Neuronal stem cell (in vitro differentiated cells): ENCODE data around the gene DIDO1.

Source experiments
- DNase-seq: peaks from one replicate; pipeline ENCODE4 v3.0.0-alpha.2; 2013; ENCODE audit warnings: low spot score
- H2AFZ ChIP-seq: one replicate; pipeline ENCODE4 v1.6.1; 2013; ENCODE audit warnings: mild to moderate bottlenecking, low read length, inconsistent platforms
- H2AK5ac ChIP-seq: 2 replicates; pipeline ENCODE4 v1.6.1; 2013; ENCODE audit warnings: low read depth, mild to moderate bottlenecking, inconsistent platforms, low read length, moderate library complexity, mixed read lengths
- H2BK120ac ChIP-seq: 2 replicates; pipeline ENCODE4 v1.6.1; 2013; ENCODE audit warnings: low read depth, mild to moderate bottlenecking, inconsistent platforms, low read length, moderate library complexity, mixed read lengths
- H2BK12ac ChIP-seq: one replicate; pipeline ENCODE4 v1.6.1; 2013; ENCODE audit warnings: low read length, inconsistent platforms
- H2BK15ac ChIP-seq: 2 replicates; pipeline ENCODE4 v1.6.1; 2013; ENCODE audit warnings: mild to moderate bottlenecking, low read length, inconsistent platforms, mixed read lengths
- H2BK5ac ChIP-seq: one replicate; pipeline ENCODE4 v1.6.1; 2013; ENCODE audit warnings: inconsistent platforms, mild to moderate bottlenecking, low read length, moderate library complexity
- H3K14ac ChIP-seq: one replicate; pipeline ENCODE4 v1.6.1; 2013; ENCODE audit warnings: low read length, inconsistent platforms
- H3K18ac ChIP-seq: 2 replicates; pipeline ENCODE4 v1.6.1; 2013; ENCODE audit warnings: low read length, inconsistent platforms
- H3K23ac ChIP-seq: 2 replicates; pipeline ENCODE4 v1.6.1; 2013; ENCODE audit warnings: low read depth, mild to moderate bottlenecking, mixed read lengths, low read length, inconsistent platforms; ENCODE audit not compliant: poor library complexity
- H3K27ac ChIP-seq: replicated peaks from 3 replicates; pipeline ENCODE4 v1.5.1; 2013; ENCODE audit warnings: low read length, inconsistent platforms
- H3K27me3 ChIP-seq, 3 experiments: 2 replicates each; pipeline ENCODE4 v1.6.1; 2013; ENCODE audit warnings: low read length in 3 of 3, mild to moderate bottlenecking in 2 of 3, inconsistent platforms in 1 of 3, low read depth in 1 of 3, mixed read lengths in 1 of 3, moderate library complexity in 1 of 3; ENCODE audit not compliant: control insufficient read depth in 3 of 3, insufficient read depth in 3 of 3
- H3K36me3 ChIP-seq, 2 donors: replicated peaks in 1 of 2; 2 replicates each; pipeline ENCODE4 v1.6.1; 2013; ENCODE audit warnings: low read length in 2 of 2; ENCODE audit not compliant: control insufficient read depth in 2 of 2, insufficient read depth in 2 of 2
- H3K4ac ChIP-seq: 2 replicates; pipeline ENCODE4 v1.6.1; 2013; ENCODE audit warnings: inconsistent platforms, mild to moderate bottlenecking, low read length, moderate library complexity
- H3K4me1 ChIP-seq, 2 donors: 1 replicate in 1 of 2; 2 replicates in 1 of 2; pipeline ENCODE4 v1.6.1; 2013; ENCODE audit warnings: low read length in 2 of 2, low read depth in 1 of 2; ENCODE audit not compliant: control insufficient read depth in 2 of 2, insufficient read depth in 1 of 2
- H3K4me2 ChIP-seq: one replicate; pipeline ENCODE4 v1.6.1; 2013; ENCODE audit warnings: mild to moderate bottlenecking, low read length, inconsistent platforms; ENCODE audit not compliant: insufficient read depth, poor library complexity, severe bottlenecking
- H3K4me3 ChIP-seq, 2 donors: 2 replicates each; pipeline ENCODE4 v1.5.1; 2013; ENCODE audit warnings: low read length in 2 of 2, mild to moderate bottlenecking in 2 of 2, inconsistent platforms in 1 of 2, moderate library complexity in 1 of 2
- H3K79me1 ChIP-seq: one replicate; pipeline ENCODE4 v1.6.1; 2013; ENCODE audit warnings: low read depth, mild to moderate bottlenecking, inconsistent platforms, low read length, moderate library complexity
- H3K9ac ChIP-seq: one replicate; pipeline ENCODE4 v1.6.1; 2013; ENCODE audit warnings: mild to moderate bottlenecking, low read depth, low read length, inconsistent platforms; ENCODE audit not compliant: poor library complexity
- H3K9me3 ChIP-seq, 2 donors: replicated peaks in 1 of 2; 2 replicates each; pipeline versions ENCODE3 to v1.6.1; 2013; ENCODE audit warnings: low read length in 2 of 2, mild to moderate bottlenecking in 2 of 2, inconsistent platforms in 1 of 2, low read depth in 1 of 2, mixed read lengths in 1 of 2, moderate library complexity in 1 of 2; ENCODE audit not compliant: control insufficient read depth in 2 of 2, insufficient read depth in 1 of 2
- H4K8ac ChIP-seq: one replicate; pipeline ENCODE4 v1.6.1; 2013; ENCODE audit warnings: low read depth, mild to moderate bottlenecking, inconsistent platforms, low read length, moderate library complexity
- H4K91ac ChIP-seq: one replicate; pipeline ENCODE4 v1.6.1; 2013; ENCODE audit warnings: low read length, low read depth, mild to moderate bottlenecking, inconsistent platforms; ENCODE audit not compliant: poor library complexity
- WGBS, 2 donors: extraction: QIAGEN DNeasy Blood & Tissue Kit; methylation state at CpG; one replicate each; pipeline ENCODE4 v1.1.7; 2013; ENCODE audit warnings: missing lambda C conversion rate in 2 of 2, mixed read lengths in 1 of 2; ENCODE audit not compliant: insufficient read length in 2 of 2, insufficient replicate concordance in 1 of 2; ENCODE audit errors: extremely low coverage in 2 of 2; 5-methylcytosine and 5-hydroxymethylcytosine counted together

The DIDO1 gene

GRCh38 chr20:62947532-62948300, 21.4 kb upstream of the DIDO1 start:
- Histone ChIP-seq H2BK120ac (no peak overlapping the region), H2AK5ac (no peak overlapping the region), H3K79me1 (peaks cover 5% of the 10 kb centered on the region), H3K27me3 (no peaks in the 10 kb centered on the region), H3K18ac (no peak overlapping the region), H2BK15ac (no peak overlapping the region), H3K9ac (no peak overlapping the region), H3K27ac (no peak overlapping the region), H2BK5ac (no peak overlapping the region), H3K14ac (no peak overlapping the region), H3K36me3 (peaks cover 49 to 85% of the 10 kb centered on the region in 2 donors), H4K91ac (no peak overlapping the region), H3K23ac (no peak overlapping the region), H3K4me2 (no peak overlapping the region), H3K4me3 (no peak overlapping the region), H4K8ac (no peak overlapping the region), H2AFZ (no peak overlapping the region), H3K4me1 (peaks cover 0 to 1% of the 10 kb centered on the region in 2 donors), H2BK12ac (no peak overlapping the region), H3K9me3 (peaks cover 5 to 10% of the 10 kb centered on the region in 2 donors), H3K4ac (no peak overlapping the region)
- DNase-seq, result no peak
- WGBS, 2 donors, result no CpG with 5 or more reads among the region's 17 CpGs

- Histone ChIP-seq H3K9me3 (peaks cover 5 to 10% of the 10 kb centered on the region in 2 donors), H3K18ac (no peak overlapping the region), H3K23ac (no peak overlapping the region), H3K4ac (no peak overlapping the region), H2BK5ac (no peak overlapping the region), H3K27me3 (no peaks in the 10 kb centered on the region), H3K14ac (no peak overlapping the region), H3K9ac (no peak overlapping the region), H3K4me1 (no peaks in the 10 kb centered on the region), H3K4me2 (no peak overlapping the region), H2AFZ (no peak overlapping the region), H2AK5ac (no peak overlapping the region), H3K79me1 (peaks cover 5% of the 10 kb centered on the region), H2BK120ac (no peak overlapping the region), H4K8ac (no peak overlapping the region), H3K4me3 (peak overlapping the region in 1 of 2 donors; percentile 33), H3K36me3 (peaks cover 53 to 93% of the 10 kb centered on the region in 2 donors), H3K27ac (no peak overlapping the region), H2BK15ac (no peak overlapping the region), H2BK12ac (no peak overlapping the region), H4K91ac (no peak overlapping the region)
- WGBS, 2 donors, result no CpG with 5 or more reads among the region's 10 CpGs
- no peak for DNase-seq
Observed at GRCh38 chr20:62946918-62947317, 20.6 kb upstream of the DIDO1 start.

GRCh38 chr20:62945771-62946339, 19.6 kb upstream of the DIDO1 start:
- no peak overlapping the region for H3K23ac ChIP-seq
- H3K27me3 ChIP-seq, result no peaks in the 10 kb centered on the region
- H2BK5ac ChIP-seq, result no peak overlapping the region
- no peak overlapping the region for H3K18ac ChIP-seq
- no peak overlapping the region for H2AK5ac ChIP-seq
- H3K4me3 ChIP-seq, result peak overlapping the region in 1 of 2 donors; percentile 43
- no peak overlapping the region for H3K27ac ChIP-seq
- DNase-seq, result no peak
- H3K9ac ChIP-seq, result no peak overlapping the region
- no peak overlapping the region for H4K91ac ChIP-seq
- H2BK120ac ChIP-seq, result no peak overlapping the region
- H3K4me2 ChIP-seq, result no peak overlapping the region
- no peak overlapping the region for H3K14ac ChIP-seq
- no peak overlapping the region for H2BK12ac ChIP-seq
- no peak overlapping the region for H2AFZ ChIP-seq
- H3K79me1 ChIP-seq, result peaks cover 5% of the 10 kb centered on the region
- no peak overlapping the region for H2BK15ac ChIP-seq
- peaks cover 5 to 10% of the 10 kb centered on the region in 2 donors for H3K9me3 ChIP-seq
- H3K4ac ChIP-seq, result no peak overlapping the region
- H3K4me1 ChIP-seq, result no peaks in the 10 kb centered on the region
- H3K36me3 ChIP-seq, result peaks cover 56 to 100% of the 10 kb centered on the region in 2 donors
- H4K8ac ChIP-seq, result no peak overlapping the region
- WGBS, 2 donors, result no CpG with 5 or more reads among the region's 25 CpGs

- H3K9me3 ChIP-seq, result peaks cover 5 to 10% of the 10 kb centered on the region in 2 donors
- no peak overlapping the region for H2BK12ac ChIP-seq
- H3K23ac ChIP-seq, result no peak overlapping the region
- H3K27me3 ChIP-seq, result no peaks in the 10 kb centered on the region
- no peak overlapping the region for H3K4ac ChIP-seq
- H2AFZ ChIP-seq, result no peak overlapping the region
- H3K9ac ChIP-seq, result no peak overlapping the region
- no peak overlapping the region for H4K91ac ChIP-seq
- H3K18ac ChIP-seq, result no peak overlapping the region
- H3K4me2 ChIP-seq, result no peak overlapping the region
- no peak overlapping the region for H3K4me3 ChIP-seq
- H4K8ac ChIP-seq, result no peak overlapping the region
- no peak overlapping the region for H2BK5ac ChIP-seq
- H3K27ac ChIP-seq, result no peak overlapping the region
- no peak for DNase-seq
- peaks cover 5% of the 10 kb centered on the region for H3K79me1 ChIP-seq
- no peak overlapping the region for H2BK120ac ChIP-seq
- no peak overlapping the region for H2BK15ac ChIP-seq
- WGBS, 2 donors, result no CpG with 5 or more reads among the region's 10 CpGs
- peaks cover 53 to 96% of the 10 kb centered on the region in 2 donors for H3K36me3 ChIP-seq
- no peaks in the 10 kb centered on the region for H3K4me1 ChIP-seq
- H2AK5ac ChIP-seq, result no peak overlapping the region
- no peak overlapping the region for H3K14ac ChIP-seq
Observed at GRCh38 chr20:62944746-62945145, 18.4 kb upstream of the DIDO1 start.
